Coronary artery (tissue), 2 donors: Measurements from ENCODE around the gene PUS1.
"Not testable (repeated sequence)": the region's sequence is repeated elsewhere in the genome, so short reads cannot be mapped to it uniquely, and the experiment has no call there.

Source experiments
- DNase-seq: peaks from one replicate; pipeline ENCODE4 v3.0.0-alpha.2; 2017; ENCODE audit warnings: low spot score
- H3K27ac ChIP-seq, 2 donors: fragments of 200-600 bp; sonication (generic); one replicate each; pipeline ENCODE4 v1.5.1; 2016 to 2019
- H3K4me3 ChIP-seq: fragments of 200-600 bp; sonication (generic); 2 replicates; pipeline ENCODE4 v1.5.1; 2016; ENCODE audit warnings: mild to moderate bottlenecking, moderate library complexity
- TF ChIP-seq, protein P1 (sequence below): fragments of 200-600 bp; sonication (generic); IDR thresholded peaks from one replicate; pipeline ENCODE4 v1.5.1; 2019; ENCODE audit warnings: antibody characterized with exemption

PUS1 gene

DNA sequence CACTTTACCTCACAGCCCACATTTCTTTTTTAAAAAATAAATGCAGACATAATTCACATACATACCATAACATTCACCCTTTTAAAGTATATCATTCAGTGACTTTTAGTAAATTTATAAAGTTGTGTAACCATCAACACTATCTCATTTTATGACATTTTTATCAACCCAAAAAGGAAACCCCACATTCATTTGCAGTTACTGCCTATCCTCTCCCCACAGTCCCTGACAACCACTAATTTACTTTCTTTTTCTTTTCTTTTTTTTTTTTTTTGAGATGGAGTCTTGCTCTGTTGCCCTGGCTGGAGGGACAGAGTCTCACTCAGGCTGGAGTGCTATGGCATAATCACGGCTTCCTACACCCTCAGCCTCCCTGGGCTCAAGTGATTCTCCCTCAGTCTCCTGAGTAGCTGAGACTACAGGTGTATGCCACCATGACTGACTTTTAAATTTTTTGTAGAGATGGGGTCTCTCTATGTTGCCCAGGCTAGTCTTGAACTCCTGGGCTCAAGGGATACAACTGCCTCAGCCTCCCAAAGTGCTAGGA is 19.2 kb downstream of the PUS1 start:
- TF ChIP-seq, protein P1, sequence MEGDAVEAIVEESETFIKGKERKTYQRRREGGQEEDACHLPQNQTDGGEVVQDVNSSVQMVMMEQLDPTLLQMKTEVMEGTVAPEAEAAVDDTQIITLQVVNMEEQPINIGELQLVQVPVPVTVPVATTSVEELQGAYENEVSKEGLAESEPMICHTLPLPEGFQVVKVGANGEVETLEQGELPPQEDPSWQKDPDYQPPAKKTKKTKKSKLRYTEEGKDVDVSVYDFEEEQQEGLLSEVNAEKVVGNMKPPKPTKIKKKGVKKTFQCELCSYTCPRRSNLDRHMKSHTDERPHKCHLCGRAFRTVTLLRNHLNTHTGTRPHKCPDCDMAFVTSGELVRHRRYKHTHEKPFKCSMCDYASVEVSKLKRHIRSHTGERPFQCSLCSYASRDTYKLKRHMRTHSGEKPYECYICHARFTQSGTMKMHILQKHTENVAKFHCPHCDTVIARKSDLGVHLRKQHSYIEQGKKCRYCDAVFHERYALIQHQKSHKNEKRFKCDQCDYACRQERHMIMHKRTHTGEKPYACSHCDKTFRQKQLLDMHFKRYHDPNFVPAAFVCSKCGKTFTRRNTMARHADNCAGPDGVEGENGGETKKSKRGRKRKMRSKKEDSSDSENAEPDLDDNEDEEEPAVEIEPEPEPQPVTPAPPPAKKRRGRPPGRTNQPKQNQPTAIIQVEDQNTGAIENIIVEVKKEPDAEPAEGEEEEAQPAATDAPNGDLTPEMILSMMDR = no peak
- Histone ChIP-seq H3K27ac (peak overlapping the region; percentile 67 to 90), H3K4me3 (no peak overlapping the region)
- DNase-seq = no peak

DNA sequence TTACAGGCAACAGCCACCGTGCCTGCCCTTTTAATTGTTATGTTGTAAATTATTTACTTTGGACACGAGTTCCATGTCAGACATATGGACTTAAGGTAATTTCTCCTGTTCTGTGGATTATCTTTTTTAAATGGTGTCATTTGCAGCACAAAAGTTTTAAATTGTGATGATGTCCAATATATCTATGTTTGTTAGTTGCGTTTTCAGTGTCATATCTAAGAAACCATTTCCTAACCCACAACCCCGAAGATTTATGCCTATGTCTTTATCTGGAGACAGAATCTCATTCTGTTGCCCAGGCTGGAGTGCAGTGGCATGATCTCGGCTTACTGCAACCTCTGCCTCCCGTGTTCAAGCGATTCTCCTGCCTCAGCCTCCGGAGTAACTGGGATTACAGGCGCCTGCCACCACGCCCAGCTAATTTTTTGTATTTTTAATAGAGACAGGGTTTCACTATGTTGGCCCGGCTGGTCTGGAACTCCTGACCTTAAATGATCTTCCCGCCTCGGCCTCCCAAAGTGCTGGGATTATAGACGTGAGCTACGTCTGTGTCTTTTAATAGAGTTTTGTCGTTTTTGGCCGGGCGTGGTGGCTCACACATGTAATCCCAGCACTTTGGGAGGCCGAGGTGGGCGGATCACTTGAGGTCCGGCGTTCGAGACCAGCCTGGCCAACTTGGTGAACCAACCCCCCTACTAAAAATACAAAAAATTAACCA is 19.8 kb downstream of the PUS1 start:
- not testable (repeated sequence) for DNase-seq
- Histone ChIP-seq H3K27ac (peak overlapping the region; percentile 67 to 90), H3K4me3 (peak overlapping the region; percentile 100)

DNA sequence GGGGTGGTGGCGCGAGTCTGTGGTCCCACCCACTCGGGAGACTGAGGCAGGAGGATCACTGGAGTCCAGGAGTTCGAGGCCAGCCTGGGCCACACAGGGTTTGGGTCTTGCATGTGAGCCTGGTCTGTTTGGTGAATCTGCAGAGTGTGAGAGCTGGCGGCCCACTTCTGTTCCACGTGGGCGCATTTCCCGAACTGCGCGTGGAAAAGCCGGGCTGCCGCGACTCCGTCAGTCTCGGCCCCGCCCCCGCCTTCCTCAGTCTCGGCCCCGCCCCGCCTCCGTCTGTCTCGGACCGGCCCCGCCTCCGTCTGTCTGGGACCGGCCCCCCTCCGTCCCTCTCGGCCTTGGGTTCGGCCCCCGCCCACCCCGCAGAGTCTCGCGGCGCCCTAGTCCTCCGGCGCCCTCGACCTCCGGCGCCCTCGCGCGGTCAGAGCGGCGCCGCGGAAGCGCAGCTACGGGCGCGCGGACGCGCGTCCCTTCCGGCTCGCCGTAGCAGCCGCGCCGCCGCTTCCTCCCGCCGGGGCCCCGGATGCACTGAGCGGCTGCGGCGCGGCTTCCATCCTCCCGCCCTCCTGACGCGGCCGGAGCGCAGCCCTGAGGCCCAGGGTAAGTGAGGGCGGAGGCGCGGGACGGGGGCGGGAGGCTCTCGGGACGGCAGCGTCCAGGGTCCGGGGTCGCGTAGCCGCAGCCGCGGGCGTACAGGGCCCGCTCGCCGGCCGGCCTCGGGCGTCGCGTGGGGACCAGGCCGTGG is 20.5 kb downstream of the PUS1 start, which contains the start of gene EP400:
TSS of gene EP400 (plus strand) at position 512 of the 751 bp plus-strand sequence. CDS start 10,678 bp downstream, outside the sequence.
- DNase-seq = peak; percentile 96
- peak within 1 kb of the TSS; percentile 100 for H3K4me3 ChIP-seq
- TF ChIP-seq, protein P1 = peak; percentile 20
- H3K27ac ChIP-seq = peak within 1 kb of the TSS; percentile 67 to 90

DNA sequence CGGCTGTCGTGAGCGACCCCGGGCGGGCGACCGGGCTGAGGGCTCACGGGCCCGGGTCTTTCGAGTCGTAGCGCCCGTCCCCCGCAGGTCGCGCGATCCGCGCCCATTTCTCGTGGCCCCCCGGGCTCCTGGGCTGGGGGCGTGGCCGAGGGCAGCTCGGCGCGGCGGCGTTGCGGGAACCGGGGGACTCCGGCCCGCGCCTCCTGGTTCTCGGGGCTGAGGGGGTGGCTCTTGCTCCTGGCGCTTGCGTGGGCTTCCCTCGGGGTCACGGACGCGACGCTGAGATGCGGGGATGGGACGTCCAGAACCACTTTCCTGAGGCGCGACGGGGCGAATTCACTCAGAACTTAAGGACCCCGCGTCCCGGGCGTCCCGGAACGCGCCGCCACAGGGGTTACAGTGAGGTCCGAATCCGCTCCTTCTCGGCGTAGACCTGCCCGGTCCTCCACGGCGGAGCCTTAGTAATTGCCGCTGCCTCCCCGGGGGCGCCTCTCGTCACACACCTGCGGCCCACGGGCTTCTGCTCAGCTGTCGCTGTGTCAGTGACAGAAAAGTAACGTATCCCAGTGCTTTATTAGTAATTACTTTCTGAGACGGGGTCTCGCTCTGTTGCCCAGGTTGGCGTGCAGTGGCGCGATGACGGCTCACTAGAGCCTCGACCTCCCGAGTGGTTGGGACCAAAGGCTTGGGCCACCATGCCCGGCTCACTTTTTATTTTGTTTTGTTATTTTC is 21.3 kb downstream of the PUS1 start:
- no peak for DNase-seq
- TF ChIP-seq, protein P1 = no peak
- peak overlapping the region; percentile 100 for H3K4me3 ChIP-seq
- peak overlapping the region; percentile 67 to 90 for H3K27ac ChIP-seq

DNA sequence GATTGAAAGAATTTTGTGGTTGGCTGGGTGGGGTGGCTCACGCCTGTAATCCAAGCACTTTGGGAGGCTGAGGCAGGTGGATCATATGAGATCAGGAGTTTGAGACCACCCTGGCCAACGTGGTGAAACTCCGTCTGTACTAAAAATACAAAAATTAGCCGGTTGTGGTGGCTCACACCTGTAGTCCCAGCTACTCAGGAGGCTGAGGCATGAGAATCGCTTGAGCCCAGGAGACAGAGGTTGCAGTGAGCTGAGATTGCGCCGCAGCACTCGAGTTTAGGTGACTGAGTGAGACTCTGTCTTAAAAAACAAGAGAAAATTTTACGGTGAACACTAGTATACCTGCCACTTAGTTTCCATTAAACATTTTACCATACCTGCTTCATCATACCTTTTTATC is 24.7 kb downstream of the PUS1 start:
- not testable (repeated sequence) for H3K4me3 ChIP-seq, H3K27ac ChIP-seq, DNase-seq

DNA sequence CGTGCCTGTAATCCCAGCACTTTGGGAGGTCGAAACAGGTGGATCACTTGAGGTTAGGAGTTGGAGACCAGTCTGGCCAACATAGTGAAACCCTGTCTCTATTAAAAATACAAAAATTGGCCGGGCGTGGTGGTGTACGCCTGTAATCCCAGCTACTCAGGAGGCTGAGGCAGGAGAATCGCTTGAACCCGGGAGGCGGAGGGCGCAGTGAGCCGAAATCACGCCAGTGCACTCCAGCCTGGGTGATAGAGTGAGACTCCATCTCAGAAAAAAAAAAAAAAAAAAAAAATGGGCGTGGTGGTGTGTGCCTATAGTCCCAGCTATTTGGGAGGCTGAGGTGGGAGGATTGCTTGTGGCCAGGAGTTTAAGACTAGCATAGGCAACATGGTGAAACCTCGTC is 25.4 kb downstream of the PUS1 start:
- H3K27ac ChIP-seq, H3K4me3 ChIP-seq, DNase-seq: not testable (repeated sequence)

DNA sequence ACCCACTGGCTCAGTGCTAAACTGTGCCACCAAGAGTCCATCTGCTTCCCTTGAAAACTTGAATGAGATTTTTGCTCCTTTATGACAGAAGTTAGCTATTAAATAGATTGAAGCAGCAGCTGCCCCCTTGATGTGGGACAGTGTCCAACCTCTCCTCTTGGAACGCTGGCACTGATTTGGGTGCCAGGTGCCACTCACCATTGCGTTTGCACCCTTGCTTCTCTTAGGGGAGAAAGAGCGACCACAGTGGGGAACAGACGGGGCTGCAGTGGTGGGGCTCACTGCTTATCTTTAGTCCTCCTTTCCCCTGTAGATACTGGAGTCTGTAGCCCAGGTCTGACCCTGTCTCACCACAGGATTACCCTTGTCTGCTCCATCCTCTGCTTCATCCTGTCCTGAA is 30.0 kb downstream of the PUS1 start:
- Histone ChIP-seq H3K27ac (no peak overlapping the region), H3K4me3 (no peak overlapping the region)
- DNase-seq = no peak
- TF ChIP-seq, protein P1 = no peak
